ENCODE measurements around the gene TNK1. TPM values are rescaled to one million over a fixed set of nuclear protein-coding genes. Genes with fewer than 3 reads are reported as not detected.

Gene TNK1
- total RNA-seq: 2.4 TPM

DNA sequence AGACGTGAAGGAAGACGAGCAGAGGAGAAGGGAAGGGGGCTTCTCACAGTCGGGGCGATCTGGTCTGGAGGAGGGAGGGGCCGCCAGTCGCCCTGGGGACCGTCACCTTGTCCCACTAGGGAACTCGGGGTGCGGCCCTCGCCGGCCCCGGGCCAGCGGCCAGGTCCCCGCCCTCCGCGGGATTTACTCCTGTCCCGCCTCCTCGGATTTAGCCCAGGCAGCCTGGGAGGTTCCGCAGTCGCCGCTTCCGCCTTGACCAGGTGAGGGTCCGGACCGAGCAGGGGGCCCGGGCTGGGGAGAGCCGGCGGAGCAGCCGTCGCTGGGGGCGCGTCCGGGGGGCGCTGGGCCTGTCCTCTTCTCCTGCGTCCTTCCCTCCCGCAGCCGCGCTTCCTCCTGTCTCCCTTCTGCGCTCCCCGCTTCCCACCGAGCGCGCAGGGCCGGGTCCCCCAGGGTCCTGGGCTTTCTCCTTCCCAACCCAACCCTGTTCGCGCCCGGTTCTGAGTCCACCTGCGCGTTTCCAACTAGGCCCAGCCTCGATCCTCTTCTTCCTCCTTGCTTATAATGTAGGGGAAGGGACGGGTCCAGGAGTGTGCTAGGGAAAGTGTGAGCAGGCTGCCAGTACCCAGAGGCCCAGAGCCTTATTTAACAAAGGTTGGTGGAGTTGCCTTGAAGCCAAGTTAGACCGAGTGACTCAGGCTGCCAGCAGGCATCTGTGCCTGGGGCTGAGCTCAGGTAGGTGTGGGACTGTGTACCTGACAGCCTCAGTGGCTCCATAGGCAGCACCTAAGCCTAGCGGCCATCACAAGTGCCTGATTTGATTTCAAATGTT lies at the start of gene TNK1:
Gene TNK1, plus strand, starts transcription at position 235 of the 829 bp plus-strand sequence. CDS start 1,838 bp downstream, outside the sequence.

DNA sequence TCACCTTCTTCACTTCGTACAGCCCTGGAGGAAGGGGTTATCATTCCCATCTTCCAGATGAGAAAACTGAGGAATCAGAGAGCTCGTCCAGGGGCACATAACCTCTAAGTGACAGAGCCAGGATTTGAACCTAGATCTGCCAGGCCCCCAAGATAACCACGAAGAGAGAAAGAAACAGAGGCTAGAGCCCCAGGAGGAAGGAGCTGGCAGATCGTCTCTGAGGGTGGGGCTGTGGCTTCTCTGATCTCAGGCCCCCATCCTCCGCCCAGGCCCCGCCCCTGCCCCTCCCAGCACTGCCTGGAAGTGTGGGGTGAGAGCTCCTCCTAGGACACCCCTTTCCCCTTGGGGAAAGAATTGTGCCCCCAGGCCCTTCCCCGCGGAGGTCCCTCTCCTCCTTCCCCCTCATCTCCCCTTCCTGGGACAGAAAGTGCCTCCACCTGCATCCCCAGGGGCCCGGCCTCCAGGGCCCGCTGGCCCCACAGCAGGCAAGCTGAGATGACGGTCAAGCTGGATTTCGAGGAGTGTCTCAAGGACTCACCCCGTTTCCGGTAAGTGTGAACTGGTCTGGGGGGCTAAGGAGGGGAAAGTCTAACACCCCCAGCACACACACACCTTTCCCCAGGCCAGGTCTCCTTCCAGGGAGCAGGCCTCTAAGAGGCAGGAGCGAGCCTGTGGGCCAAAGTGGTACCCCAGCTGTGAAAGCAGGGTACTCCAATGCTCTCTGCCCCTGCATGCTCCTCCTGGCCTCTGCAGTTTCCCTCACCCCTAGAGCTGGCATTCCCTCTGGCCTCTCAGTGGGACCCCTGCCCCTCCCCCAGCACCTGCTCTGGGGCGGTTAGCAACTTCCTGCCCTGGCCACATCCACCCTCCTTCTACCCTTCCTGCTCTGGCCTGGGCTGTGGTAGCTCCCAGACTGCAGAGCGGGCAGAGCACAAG lies 44.4 kb upstream of the TNK1 start, which contains the start of gene ACAP1:
Gene ACAP1, plus strand, starts transcription at position 290 of the 936 bp plus-strand sequence. Its CDS starts 206 bp downstream, at position 496.

DNA sequence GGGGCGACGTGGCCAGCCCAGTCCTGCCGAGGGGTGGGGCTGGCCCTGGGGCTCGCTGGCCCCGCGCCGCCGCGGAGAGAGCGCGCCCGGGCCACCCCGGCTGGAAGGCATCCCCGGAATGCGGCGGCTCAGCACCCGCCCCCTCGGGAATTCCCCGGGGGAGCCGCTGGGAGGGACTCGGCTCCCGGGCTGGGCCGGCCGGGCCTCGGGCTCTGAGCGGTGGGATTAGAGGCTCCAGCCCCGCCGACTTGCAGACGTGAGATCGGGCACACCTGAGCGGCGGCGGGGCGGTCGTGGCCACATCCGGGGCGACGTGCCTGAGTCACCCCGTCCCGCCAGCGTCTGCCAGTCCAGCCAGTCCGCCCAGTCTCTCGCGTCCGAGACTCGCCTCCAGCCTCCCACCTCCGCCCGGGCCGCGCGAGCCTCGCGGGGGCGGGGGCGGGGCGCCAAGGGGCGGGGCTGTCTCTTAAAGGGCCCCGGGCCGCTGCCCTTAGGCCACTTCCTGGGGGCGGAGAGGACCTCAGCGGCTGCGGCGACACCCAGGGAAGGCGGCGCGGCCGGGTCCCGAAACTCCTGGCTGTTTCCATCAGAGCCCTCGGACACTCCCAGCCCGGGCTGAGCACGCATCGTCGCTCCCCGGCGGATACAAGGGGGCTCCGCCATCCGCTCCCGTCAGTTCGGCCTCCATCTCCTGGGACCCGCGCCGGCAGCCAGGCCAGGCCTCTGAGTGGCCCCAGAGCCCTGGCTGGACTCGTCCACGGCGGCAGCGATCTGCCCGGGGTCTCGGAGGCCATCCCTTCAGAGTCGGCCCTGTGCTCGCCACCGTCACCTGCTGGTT lies 29.0 kb upstream of the TNK1 start, which contains the start of gene KCTD11:
Gene KCTD11, plus strand, starts transcription at position 498 of the 838 bp plus-strand sequence.

DNA sequence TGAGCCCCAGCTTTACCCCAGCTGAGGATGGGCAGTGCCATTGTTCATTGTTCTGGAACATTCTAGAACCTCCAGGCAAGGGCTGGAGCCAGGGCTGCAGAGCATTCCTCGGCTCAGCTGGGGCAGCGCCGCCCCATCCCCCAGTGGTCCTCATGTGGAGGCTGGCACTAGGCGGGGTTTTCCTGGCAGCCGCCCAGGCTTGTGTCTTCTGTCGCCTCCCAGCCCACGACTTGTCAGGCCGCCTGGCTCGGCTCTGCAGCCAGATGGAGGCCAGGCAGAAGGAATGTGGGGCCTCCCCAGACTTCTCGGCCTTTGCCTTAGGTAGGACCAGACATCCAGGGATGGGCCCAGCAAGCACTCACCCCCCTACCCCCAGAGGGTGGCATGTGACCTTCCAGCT lies 25.8 kb upstream of the TNK1 start, which contains the start of gene TMEM95:
Gene TMEM95, plus strand, starts transcription at position 104 of the 400 bp plus-strand sequence. Its CDS starts 49 bp downstream, at position 153.

DNA sequence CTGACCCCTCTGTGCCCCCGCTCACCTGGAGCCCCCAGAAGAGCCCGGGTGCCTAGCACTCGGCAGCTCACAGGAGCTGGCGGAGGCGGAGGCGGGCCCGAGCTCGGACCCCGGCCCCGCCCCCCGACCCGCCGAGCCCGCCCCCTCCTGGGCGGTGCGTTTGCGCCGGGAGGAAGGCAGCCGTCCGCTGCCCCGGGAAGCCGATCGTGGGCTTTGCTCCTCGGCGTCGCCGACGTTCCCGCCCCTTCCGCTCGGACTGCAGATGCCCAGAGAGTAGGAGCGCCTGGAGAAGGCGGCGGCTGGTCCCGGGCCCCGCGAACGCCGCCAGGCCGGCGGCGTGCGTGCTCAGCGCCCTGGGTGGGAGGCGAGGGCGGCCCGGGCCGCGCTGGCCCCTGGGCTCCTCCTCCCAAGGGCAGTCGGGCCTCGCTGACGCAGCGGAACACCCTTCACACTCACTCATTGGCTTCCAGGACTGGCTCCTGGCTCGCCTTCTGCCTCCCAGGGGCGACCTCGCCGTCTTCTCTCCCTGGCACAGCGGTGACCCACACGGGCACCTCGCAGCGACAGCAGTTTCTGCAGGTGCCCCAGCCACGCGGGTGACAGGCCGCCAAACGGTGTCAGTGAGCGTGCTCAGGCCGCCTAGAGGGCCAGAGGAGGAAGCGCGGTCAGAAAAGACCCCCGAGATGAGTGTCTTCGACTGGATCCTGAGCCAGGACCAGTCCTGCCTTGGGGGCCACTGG lies 13.7 kb downstream of the TNK1 start, which contains the start of gene PLSCR3:
Gene PLSCR3, minus strand, starts transcription at position 74 of the 740 bp plus-strand sequence. CDS start 415 bp downstream, outside the sequence.

DNA sequence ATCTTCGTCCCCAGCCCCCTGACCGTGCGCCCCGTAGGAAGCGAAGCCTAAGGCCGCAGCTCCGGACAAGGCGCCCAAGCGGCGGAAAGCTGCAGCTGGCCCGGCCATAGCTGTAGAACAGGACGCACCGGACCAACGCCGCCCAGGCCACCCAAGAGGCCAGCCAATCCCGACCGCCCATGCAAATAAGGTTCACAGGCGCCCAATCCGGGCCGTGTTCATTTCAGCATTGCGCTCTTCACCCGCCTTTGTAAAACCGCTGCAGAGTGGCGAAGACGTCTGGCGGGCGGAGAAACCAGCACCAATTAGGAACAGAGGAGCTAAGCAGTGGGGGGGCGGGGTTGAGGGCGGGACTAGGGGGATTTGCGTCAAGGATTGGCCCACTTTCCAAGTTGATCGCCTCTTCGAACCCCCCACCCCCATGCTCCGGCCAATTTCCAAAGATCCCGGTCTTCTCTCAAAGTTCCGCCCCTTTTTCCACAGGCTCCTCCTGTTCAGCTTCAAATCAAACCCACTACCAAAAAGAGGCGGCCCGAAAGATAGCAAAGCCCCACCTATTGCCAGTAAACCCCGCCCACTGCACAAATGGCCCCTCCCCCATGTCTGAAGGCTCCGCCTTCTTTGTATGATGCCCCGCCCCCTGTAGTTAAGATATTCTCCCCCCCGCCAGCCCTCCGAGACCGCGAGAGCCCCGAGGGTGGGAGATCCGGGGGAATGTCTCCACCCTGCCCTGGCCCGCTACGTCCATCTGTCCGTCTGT lies 23.3 kb downstream of the TNK1 start, which contains the start of gene TMEM256:
Gene TMEM256, minus strand, starts transcription at position 121 of the 760 bp plus-strand sequence. Its CDS starts 13 bp downstream, at position 108.

DNA sequence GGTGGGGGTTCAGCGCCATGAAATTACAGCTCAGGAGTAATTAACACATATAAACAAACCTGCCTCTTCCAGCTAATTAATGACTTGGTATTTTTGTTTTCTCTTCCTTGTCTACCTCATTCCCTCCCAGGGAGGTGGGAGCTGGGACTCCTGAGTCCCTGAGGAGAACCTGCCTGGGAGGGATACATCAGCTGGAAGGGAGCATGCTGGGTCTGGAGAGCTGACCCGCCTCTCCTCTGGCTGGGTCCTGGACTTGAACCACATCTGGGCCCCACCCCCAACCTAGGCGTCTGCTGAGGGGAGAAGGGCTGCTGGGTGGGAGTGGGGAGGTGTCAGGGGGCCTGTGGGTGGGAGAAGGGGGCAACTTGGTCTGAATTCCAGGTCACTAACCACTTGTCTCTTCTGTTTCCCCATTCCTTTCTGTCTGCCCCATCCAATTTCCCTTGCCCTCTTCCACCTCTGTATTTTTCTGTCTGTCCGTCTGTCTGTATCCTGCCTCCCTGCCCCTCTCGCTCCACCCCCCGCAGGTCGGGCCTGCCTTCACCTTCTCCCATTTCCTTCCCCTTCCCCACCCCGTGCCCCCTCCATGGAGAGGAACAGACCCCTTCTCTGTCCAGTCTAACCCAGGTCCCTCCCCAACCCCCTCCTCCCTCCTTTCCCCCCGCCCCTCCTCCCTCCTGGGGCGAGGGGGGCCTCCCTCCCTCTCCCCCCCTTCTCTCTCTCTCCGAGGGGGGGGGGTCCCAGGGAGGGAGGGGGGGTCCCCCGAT lies 26.8 kb downstream of the TNK1 start, which contains the start of gene NLGN2:
Gene NLGN2, plus strand, starts transcription at position 361 of the 767 bp plus-strand sequence. CDS start 411 bp downstream, outside the sequence.

DNA sequence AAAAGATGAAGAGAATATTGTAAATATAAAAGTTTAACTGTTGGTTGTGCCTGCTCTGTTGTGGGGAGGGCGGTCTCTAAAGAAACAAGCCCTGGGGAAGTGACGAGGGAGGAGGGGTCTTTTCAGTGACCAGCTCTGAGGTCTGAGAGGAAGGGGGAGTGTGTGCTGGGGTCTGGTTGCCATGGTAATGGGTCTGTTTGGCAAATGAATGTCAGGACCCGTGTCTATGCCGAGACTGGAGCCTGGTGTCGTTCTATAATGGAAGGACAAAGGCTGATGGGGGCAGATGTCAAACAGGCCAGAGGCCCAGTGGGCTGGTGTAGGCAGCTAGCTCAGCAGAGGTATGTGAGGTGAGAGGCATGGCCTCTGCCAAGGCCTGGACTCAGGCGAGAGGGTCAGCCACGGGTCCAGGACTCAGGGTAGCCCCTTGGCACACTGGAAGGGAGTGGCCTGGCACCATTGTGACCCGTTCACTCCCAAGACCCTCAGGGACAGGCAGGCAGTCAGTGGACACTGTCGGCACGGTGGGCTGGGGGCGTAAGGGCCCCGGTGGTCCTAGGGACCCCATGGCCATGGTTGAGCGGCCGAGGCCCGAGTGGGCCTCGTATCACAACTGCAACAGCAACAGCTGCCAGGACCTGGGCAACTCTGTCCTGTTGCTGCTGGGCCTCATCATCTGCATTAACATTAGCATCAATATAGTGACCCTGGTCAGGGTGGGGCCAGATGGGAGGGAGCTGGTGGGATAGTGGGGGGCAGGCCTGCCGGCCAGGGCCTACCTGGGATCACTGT lies 39.1 kb downstream of the TNK1 start, which contains the start of gene SPEM1:
Gene SPEM1, plus strand, starts transcription at position 506 of the 792 bp plus-strand sequence. Its CDS starts 61 bp downstream, at position 567.

DNA sequence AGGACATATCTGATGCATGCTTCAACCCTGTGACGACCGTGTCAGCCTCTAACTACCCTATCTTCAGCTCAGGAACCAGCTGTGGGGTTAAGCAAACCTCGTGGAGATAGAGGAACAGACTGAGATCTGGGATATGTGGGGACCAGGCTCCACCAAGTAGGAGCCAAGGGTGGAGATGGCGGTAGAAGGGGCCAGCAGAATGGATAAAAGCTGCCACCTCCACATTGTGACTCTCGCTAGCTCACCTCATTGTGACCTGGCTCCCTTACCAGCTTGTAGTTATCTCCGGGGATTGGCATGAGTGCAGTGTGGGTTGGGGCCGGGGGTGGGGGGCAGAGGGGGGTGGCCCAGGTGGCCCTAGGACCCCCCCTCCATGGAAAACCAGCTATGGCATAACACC lies 44.4 kb downstream of the TNK1 start, which contains the start of gene SPEM2:
Gene SPEM2, plus strand, starts transcription at position 301 of the 400 bp plus-strand sequence. Its CDS starts 73 bp downstream, at position 374.

DNA sequence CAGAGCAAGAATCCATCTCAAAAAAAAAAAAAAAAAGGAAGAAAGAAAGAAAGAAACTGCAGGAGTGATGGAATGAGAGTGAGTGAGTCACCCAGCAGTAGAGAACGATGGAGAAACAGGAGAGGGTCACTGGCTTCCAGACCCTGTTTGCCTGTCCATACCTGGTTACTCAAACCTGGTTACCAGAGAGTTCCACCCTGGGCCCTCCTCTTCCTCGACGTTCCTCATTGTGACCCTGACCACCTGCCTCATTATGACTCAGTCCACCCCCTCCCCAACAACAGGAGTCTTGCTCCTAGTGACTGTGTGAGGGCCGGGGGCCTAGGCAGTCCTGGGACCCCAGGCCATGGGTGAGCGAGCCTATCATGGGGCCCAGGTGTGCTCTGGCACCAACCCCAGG lies 47.7 kb downstream of the TNK1 start, which contains the start of gene SPEM3:
Gene SPEM3, plus strand, starts transcription at position 301 of the 400 bp plus-strand sequence. Its CDS starts 46 bp downstream, at position 347.

Other genes starting within 250 kb of the TNK1 start
- 5.7 TPM for gene ASGR1, start 201.7 kb upstream of the TNK1 start, total RNA-seq
- 194 TPM for gene DLG4, start 161.3 kb upstream of the TNK1 start, total RNA-seq
- gene ACADVL, start 161.2 kb upstream of the TNK1 start, total RNA-seq: 281 TPM
- 103 TPM for gene DVL2, start 146.6 kb upstream of the TNK1 start, total RNA-seq
- 27.5 TPM for gene PHF23, start 141.6 kb upstream of the TNK1 start, total RNA-seq
- 310 TPM for gene GABARAP, start 138.6 kb upstream of the TNK1 start, total RNA-seq
- gene CTDNEP1, start 129.4 kb upstream of the TNK1 start, total RNA-seq: 74.5 TPM
- 39.5 TPM for gene ELP5, start 128.9 kb upstream of the TNK1 start, total RNA-seq
- 14.3 TPM for gene CLDN7, start 118.6 kb upstream of the TNK1 start, total RNA-seq
- gene SLC2A4, start 99.4 kb upstream of the TNK1 start, total RNA-seq: 5.4 TPM
- gene YBX2, start 86.5 kb upstream of the TNK1 start, total RNA-seq: 1.3 TPM
- gene EIF5A, start 73.5 kb upstream of the TNK1 start, total RNA-seq: 138 TPM
- 43.4 TPM for gene GPS2, start 65.7 kb upstream of the TNK1 start, total RNA-seq
- 38.8 TPM for gene NEURL4, start 51.8 kb upstream of the TNK1 start, total RNA-seq
- 6.2 TPM for gene ACAP1, start 44.6 kb upstream of the TNK1 start, total RNA-seq
- gene KCTD11, start 28.9 kb upstream of the TNK1 start, total RNA-seq: 4.5 TPM
- not detected for gene TMEM95, start 25.9 kb upstream of the TNK1 start, total RNA-seq
- gene PLSCR3, start 13.4 kb downstream of the TNK1 start, total RNA-seq: 12.8 TPM
- 27.9 TPM for gene TMEM256, start 23.0 kb downstream of the TNK1 start, total RNA-seq
- gene NLGN2, start 26.8 kb downstream of the TNK1 start, total RNA-seq: 36.2 TPM
- gene SPEM1, start 39.2 kb downstream of the TNK1 start, total RNA-seq: not detected
- not detected for gene SPEM2, start 44.5 kb downstream of the TNK1 start, total RNA-seq
- gene SPEM3, start 47.8 kb downstream of the TNK1 start, total RNA-seq: not detected
- gene TMEM102, start 54.3 kb downstream of the TNK1 start, total RNA-seq: 1.0 TPM
- gene FGF11, start 58.4 kb downstream of the TNK1 start, total RNA-seq: 7.1 TPM
- gene CHRNB1, start 64.0 kb downstream of the TNK1 start, total RNA-seq: 17.8 TPM
- gene ZBTB4, start 98.5 kb downstream of the TNK1 start, total RNA-seq: 35.8 TPM
- gene SLC35G6, start 100.4 kb downstream of the TNK1 start, total RNA-seq: not detected
- 114 TPM for gene POLR2A, start 103.3 kb downstream of the TNK1 start, total RNA-seq
- 16.2 TPM for gene TNFSF12, start 168.0 kb downstream of the TNK1 start, total RNA-seq
- gene TNFSF13, start 177.7 kb downstream of the TNK1 start, total RNA-seq: 7.6 TPM
- gene SENP3, start 180.8 kb downstream of the TNK1 start, total RNA-seq: 54.2 TPM
- 5.9 TPM for gene CD68, start 198.5 kb downstream of the TNK1 start, total RNA-seq
- 68.1 TPM for gene MPDU1, start 202.8 kb downstream of the TNK1 start, total RNA-seq
- 3.2 TPM for gene SOX15, start 209.0 kb downstream of the TNK1 start, total RNA-seq
- gene FXR2, start 233.8 kb downstream of the TNK1 start, total RNA-seq: 43.2 TPM
- gene SAT2, start 246.7 kb downstream of the TNK1 start, total RNA-seq: 41.5 TPM
- gene SHBG, start 249.0 kb downstream of the TNK1 start, total RNA-seq: 1.3 TPM

Data from camera-type eye (tissue), 1 donor.